Neuron (in vitro differentiated cells): ENCODE measurements around the gene LCE5A.
"Not testable (repeated sequence)": the region's sequence is repeated elsewhere in the genome, so short reads cannot be mapped to it uniquely, and the experiment has no call there.

ENCODE experiments used
- H2AFZ ChIP-seq: one replicate; pipeline ENCODE4 v1.6.1; 2013; ENCODE audit warnings: low read depth, mild to moderate bottlenecking, inconsistent platforms, low read length, moderate library complexity
- H3K27me3 ChIP-seq: one replicate; pipeline ENCODE4 v1.6.1; 2013; ENCODE audit warnings: low read length; ENCODE audit not compliant: insufficient read depth
- H3K36me3 ChIP-seq: one replicate; pipeline ENCODE4 v1.6.1; 2013; ENCODE audit warnings: low read length; ENCODE audit not compliant: insufficient read depth
- H3K4me1 ChIP-seq: one replicate; pipeline ENCODE4 v1.6.1; 2013; ENCODE audit warnings: low read length; ENCODE audit not compliant: insufficient read depth
- H3K4me3 ChIP-seq: 2 replicates; pipeline ENCODE4 v1.5.1; 2013; ENCODE audit warnings: mild to moderate bottlenecking, low read length, moderate library complexity
- H3K9me3 ChIP-seq: one replicate; pipeline ENCODE4 v1.6.1; 2013; ENCODE audit warnings: low read length

Gene LCE5A

GRCh38 chr1:152533327-152533938 lies 22.8 kb downstream of the LCE5A start:
- Histone ChIP-seq H3K4me1 (no peaks in the 10 kb centered on the region), H3K9me3 (no peaks in the 10 kb centered on the region), H3K4me3 (no peak overlapping the region), H3K36me3 (no peaks in the 10 kb centered on the region), H3K27me3 (no peaks in the 10 kb centered on the region), H2AFZ (no peak overlapping the region)

GRCh38 chr1:152535774-152536173 lies 25.2 kb downstream of the LCE5A start:
- no peak overlapping the region for H3K4me3 ChIP-seq
- H2AFZ ChIP-seq = no peak overlapping the region
- no peaks in the 10 kb centered on the region for H3K9me3 ChIP-seq
- H3K4me1 ChIP-seq = no peaks in the 10 kb centered on the region
- H3K27me3 ChIP-seq = no peaks in the 10 kb centered on the region
- no peaks in the 10 kb centered on the region for H3K36me3 ChIP-seq

- Histone ChIP-seq H3K9me3 (no peaks in the 10 kb centered on the region), H2AFZ (no peak overlapping the region), H3K36me3 (no peaks in the 10 kb centered on the region)
Measured at GRCh38 chr1:152537496-152537895, 26.9 kb downstream of the LCE5A start.

GRCh38 chr1:152539901-152540300 lies 29.3 kb downstream of the LCE5A start:
- Histone ChIP-seq H3K36me3 (no peaks in the 10 kb centered on the region), H3K4me3 (no peak overlapping the region), H3K9me3 (no peaks in the 10 kb centered on the region)

More at GRCh38 chr1:152537496-152537895, 26.9 kb downstream of the LCE5A start:
- H3K4me3 ChIP-seq = no peak overlapping the region
- no peaks in the 10 kb centered on the region for H3K4me1 ChIP-seq
- no peaks in the 10 kb centered on the region for H3K27me3 ChIP-seq

GRCh38 chr1:152543820-152544219 lies 33.2 kb downstream of the LCE5A start:
- Histone ChIP-seq H2AFZ (no peak overlapping the region), H3K9me3 (no peaks in the 10 kb centered on the region), H3K27me3 (no peaks in the 10 kb centered on the region), H3K4me3 (no peak overlapping the region), H3K4me1 (no peaks in the 10 kb centered on the region), H3K36me3 (no peaks in the 10 kb centered on the region)

More at GRCh38 chr1:152539901-152540300, 29.3 kb downstream of the LCE5A start:
- H3K4me1 ChIP-seq = no peaks in the 10 kb centered on the region
- no peak overlapping the region for H2AFZ ChIP-seq
- no peaks in the 10 kb centered on the region for H3K27me3 ChIP-seq

- H2AFZ ChIP-seq = no peak overlapping the region
- H3K9me3 ChIP-seq = no peaks in the 10 kb centered on the region
- H3K36me3 ChIP-seq = no peaks in the 10 kb centered on the region
- no peaks in the 10 kb centered on the region for H3K4me1 ChIP-seq
- no peaks in the 10 kb centered on the region for H3K27me3 ChIP-seq
- no peak overlapping the region for H3K4me3 ChIP-seq
Measured at GRCh38 chr1:152546704-152547103, 36.1 kb downstream of the LCE5A start.

GRCh38 chr1:152548358-152548757 lies 37.8 kb downstream of the LCE5A start:
- H3K27me3 ChIP-seq, H3K36me3 ChIP-seq, H2AFZ ChIP-seq, H3K4me3 ChIP-seq, H3K4me1 ChIP-seq, H3K9me3 ChIP-seq: not testable (repeated sequence)
